GM18873 (cell line): Measurements from ENCODE around the gene CDH11.

Experiments used
- ATAC-seq: cut with Tn5 transposase; IDR thresholded peaks from one replicate; pipeline ENCODE4 v1.9.1; 2021; ENCODE audit warnings: mild to moderate bottlenecking, moderate library complexity, moderate number of reproducible peaks; ENCODE audit not compliant: unreplicated experiment, low FRiP score

The CDH11 gene

DNA sequence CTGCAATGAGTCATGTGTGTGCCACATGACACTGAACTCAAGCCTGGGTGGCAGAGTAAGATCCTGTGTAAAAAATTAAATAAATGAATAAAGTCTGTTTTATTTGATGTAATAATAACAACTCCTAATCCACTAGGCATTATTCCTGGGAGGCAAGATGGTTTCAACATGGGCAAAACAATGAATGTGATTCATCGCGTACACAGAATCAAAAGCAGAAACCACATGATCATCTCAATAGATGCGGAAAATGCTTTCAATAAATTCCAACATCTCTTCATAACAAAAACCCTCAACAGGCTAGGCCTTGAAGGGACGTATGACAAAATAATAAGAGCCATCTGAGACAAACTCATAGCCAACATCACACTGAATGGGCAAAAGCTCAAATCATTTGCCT, 195.4 kb downstream of the CDH11 start:
- no peak for ATAC-seq

DNA sequence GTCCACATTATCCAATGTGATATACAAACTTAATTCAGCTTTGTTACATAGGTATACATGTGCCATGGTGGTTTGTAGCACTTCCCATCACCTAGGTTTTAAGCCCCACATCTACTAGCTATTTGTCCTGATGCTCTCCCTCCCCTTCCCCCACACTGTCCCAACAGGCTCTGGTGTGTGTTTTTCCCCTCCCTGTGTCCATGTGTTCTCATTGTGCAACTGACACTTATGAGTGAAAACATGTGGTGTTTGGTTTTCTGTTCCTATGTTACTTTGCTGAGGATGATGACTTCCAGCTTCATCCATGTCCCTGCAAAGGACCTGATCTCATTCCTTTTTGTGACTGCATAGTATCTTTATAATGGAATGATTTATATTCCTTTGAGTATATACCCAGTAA, 196.7 kb downstream of the CDH11 start:
- ATAC-seq, result no peak

DNA sequence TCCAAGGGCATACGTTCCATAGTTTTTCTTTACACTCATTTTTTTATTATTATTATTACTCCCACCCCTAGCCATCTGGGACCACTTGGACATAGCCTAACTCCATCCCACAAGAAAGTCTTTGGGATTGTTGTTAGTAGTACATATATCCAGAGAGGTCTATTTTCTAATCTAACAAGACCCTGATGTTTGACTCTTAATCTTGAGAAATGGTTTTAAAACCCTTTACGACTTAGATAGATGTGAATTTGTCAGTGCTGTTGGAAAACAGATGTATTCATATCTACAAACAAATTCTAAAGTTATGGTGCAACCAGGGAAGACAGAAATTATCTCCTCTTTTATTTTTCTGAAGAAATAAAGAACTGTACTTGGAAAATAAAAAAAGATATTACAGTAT, 197.8 kb downstream of the CDH11 start:
- no peak for ATAC-seq

DNA sequence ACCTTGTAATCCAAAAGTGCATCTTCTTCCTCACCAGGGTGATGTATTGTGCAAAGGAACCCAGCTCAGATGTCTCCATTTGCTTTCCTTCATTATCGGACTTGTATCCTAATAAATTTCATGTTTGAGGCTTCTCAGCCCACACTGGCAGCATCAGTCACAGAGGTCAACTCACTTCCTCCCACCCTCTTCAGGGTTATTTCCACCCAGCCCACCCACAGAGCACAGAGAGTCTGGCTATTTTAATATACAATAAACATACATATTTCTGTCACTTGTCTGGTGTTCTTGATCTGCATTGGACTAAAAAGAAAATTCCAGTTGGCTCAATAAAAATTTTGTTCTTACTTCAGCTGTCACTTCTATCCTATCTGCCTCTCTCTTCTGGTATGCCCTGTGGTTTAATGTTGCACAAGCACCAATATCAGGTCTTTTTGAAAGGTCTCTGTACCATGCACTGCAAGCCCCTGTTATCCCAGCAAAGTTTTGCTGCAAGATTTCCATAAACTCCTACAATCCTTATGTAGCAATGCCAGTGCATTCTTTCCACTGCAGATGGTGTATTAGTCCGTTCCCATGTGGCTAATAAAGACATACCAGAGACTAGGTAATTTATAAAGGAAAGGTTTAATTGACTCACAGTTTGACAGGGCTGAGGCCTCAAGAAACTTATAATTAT, 201.8 kb downstream of the CDH11 start:
- ATAC-seq, result no peak

DNA sequence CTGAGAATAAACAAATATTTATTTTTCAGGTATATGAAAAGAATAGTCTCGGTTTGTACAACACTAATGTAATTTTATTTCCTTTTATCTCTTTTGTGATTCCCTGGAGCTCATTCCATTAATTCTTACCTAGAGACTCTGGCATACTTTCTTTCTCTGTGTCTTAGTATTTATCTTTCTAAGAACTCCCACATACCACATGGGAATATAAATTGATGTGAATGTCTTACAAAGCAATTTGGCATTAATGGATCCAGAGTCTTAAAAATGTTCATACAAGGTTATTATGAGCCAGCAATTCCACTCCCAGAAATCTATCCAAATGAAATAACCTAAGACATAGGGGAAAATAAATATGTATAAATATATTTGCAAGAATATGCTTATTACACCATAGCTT, 202.7 kb downstream of the CDH11 start:
- ATAC-seq, result no peak

DNA sequence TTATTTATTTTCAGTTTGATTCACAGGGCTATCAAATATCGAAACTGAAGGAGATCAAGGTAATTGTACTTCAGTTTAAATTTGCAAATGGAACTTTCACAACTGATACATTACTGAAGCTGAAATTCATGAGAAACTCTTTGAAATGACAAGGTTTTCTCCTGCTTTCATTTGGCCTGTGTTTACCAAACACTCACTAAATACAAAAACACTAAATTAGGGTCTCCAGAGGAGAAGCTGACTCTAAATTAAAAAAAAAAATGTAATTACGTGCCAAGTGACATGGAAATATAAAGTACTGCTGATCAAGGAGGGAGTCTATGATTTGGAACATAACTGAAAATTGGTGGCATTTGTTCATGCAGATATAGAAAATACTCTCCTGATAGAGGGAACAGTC, 205.8 kb downstream of the CDH11 start:
- no peak for ATAC-seq

DNA sequence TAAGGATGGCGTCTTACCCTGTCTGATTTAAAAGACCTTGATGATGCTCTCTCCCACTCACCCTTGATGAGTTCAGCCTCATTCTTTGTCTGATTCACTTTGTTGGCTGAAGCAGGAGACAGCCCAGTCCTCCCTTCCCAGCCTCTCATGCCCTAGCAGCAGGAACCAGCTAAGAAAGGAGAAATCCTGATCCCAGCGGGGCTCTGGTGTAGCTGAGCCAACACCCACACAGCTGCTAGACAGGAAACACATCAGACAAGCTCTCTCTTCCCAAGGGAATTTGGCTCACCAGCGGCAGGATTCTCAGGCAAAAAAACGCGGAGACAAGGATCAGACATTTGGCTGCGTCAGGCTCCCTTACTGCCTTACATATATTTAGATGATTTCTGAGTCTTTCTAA, 211.5 kb downstream of the CDH11 start:
- ATAC-seq, result no peak

DNA sequence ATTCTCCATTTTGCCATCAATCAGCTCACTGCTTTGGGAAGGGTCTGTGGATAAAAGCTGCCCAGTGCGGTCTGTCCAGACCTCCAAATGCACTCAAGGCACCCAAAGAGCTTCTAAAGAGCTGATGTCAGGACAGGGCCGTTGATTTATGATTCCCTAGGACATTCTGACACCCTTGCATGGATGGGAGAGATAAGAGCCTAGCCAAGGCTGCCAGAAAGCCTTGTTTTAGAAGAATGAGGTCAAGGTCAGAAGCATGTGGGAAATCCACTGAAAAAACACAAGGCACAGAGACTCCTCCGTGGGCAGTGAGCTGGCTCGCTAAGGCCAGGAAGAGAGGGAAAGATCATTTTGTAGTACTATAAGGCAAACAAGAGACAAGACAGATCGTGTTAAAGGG, 214.0 kb downstream of the CDH11 start:
- ATAC-seq, result no peak

DNA sequence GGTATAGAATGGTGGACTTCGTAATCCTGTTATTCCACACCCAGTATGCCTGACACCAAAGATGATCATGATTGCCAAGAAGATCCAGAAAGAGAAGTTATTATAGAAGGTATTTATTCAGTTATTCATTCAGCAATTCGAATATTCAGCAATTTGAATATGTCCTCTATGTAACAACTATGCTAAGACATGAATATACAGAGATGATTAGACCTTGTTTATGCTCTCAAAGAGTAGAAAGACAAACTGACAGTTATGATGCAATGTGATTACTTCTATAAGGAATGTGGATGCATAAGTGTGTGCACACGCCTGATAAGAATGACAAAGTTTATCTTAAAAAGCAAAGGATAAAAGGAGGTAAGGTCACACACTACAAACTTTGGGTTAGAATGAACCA, 218.1 kb downstream of the CDH11 start:
- ATAC-seq, result no peak

DNA sequence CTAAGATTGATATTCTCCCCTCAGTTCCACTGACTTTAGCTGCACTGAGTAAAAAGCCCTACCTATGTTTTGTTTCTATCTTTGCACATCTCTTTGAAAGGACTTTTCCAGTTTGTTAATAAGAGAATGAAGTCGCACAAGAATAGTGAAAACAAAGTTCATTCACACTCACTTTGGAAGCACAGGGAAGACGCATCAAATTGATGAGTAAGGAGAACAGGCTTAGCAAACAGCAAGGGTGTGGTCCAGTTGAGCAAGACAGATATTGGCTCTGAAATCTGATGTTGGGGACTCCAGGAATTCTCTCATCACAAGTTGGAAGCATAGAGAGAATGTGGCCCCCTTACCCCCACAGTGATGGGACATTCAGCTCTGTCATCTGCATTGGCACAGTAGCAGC, 221.3 kb downstream of the CDH11 start:
- ATAC-seq, result no peak

DNA sequence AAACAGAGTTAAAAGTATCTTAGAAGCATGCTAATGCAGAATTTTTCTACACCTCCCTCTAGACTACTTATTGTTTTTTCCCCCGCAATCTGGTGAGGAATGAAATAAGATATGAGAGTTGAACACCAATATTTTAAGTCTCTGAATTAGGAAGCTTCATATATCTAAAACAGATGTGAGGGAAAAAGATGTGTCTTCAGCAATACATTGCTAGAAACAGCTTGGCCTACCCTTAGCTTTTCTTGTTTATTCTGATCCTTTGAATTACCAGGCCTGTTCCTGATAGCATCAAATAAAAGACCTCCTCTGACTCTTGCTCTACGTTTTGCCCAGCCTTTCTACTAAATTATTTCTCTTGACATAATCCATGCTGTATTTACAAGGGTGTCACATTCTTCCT, 221.8 kb downstream of the CDH11 start:
- ATAC-seq, result no peak

DNA sequence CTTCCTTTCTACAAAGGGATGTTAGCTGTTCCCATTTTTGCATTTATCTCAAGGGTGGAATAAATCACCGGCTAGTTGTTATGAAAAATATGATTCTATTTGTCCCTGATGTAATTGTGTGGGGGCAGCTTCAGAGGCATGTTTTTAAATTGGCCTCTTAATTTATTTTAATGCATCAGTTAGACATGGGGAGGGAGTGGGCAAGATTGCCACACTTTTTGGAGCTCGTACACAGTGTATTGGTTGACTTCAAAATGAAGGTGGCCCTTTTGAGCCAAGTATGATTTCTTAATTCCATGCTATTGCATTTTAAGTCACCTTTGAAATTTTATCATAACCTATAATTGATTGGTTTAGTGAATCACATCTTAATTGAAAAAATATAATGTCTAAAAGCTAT, 223.7 kb downstream of the CDH11 start:
- no peak for ATAC-seq
